Kidney (tissue), 14 donors: Measurements from ENCODE around the gene SLC39A9. TPM values are rescaled to one million over a fixed set of nuclear protein-coding genes. Genes with fewer than 3 reads are reported as not detected.
"Not testable (repeated sequence)": the region's sequence is repeated elsewhere in the genome, so short reads cannot be mapped to it uniquely, and the experiment has no call there.

Experiments
- DNase-seq, 5 donors: peaks; one replicate each; pipeline ENCODE4 v3.0.0-alpha.2; 2013 to 2020
- FAIRE-seq: peaks from 2 replicates; lab custom pipeline; 2012; peaks lifted over from hg19 to GRCh38; lab: Jason Lieb, UNC
- H3K27ac ChIP-seq, 2 donors: one replicate each; pipeline ENCODE4 v1.7.0; 2013; ENCODE audit warnings: low read depth in 2 of 2, low read length in 2 of 2, inconsistent platforms in 1 of 2
- H3K27me3 ChIP-seq: one replicate; pipeline ENCODE4 v1.7.1; 2013; ENCODE audit warnings: low read length, inconsistent platforms; ENCODE audit not compliant: control insufficient read depth, insufficient read depth
- H3K36me3 ChIP-seq, 3 donors: one replicate each; pipeline versions ENCODE4 v1.7.0 to v1.7.1; 2013; ENCODE audit warnings: low read length in 3 of 3, control low read depth in 1 of 3, inconsistent platforms in 1 of 3; ENCODE audit not compliant: insufficient read depth in 3 of 3, control insufficient read depth in 2 of 3
- H3K4me1 ChIP-seq, 3 donors: one replicate each; pipeline versions ENCODE4 v1.7.0 to v1.7.1; 2013; ENCODE audit warnings: low read length in 3 of 3, inconsistent platforms in 1 of 3, low read depth in 1 of 3; ENCODE audit not compliant: control insufficient read depth in 2 of 3, insufficient read depth in 2 of 3
- H3K4me3 ChIP-seq, 3 donors: one replicate each; pipeline versions ENCODE4 v1.7.0 to v1.8.1; 2013; ENCODE audit warnings: low read length in 3 of 3, control low read depth in 1 of 3, inconsistent platforms in 1 of 3
- H3K9ac ChIP-seq, 3 donors: one replicate each; pipeline versions ENCODE4 v1.7.0 to v1.7.1; 2013; ENCODE audit warnings: low read length in 3 of 3, control low read depth in 1 of 3, inconsistent platforms in 1 of 3
- H3K9me3 ChIP-seq, 3 donors: one replicate each; pipeline versions ENCODE4 v1.7.0 to v1.7.1; 2013; ENCODE audit warnings: low read length in 3 of 3, control low read depth in 1 of 3, inconsistent platforms in 1 of 3; ENCODE audit not compliant: control insufficient read depth in 2 of 3, insufficient read depth in 1 of 3
- CTCF ChIP-seq: IDR thresholded peaks from 3 replicates; pipeline ENCODE4 v1.5.1; 2012; ENCODE audit warnings: mild to moderate bottlenecking, moderate library complexity, borderline replicate concordance; ENCODE audit not compliant: insufficient read depth; ENCODE audit errors: extremely low read depth
- intact Hi-C: fragments of 100-400 bp; cut with DNase I; formaldehyde crosslinking; loops from one replicate; pipeline ENCODE4 v1.11.1; 2022
- polyA plus RNA-seq: library from polyadenylated mRNA; stranded (reverse); fragments of 350-450 nt; fragmentation: Illumina TruSeq; extraction: RNeasy Lipid Tissue Mini Kit (QIAGEN cat#74804); gene quantifications from one replicate; pipeline ENCODE4 v1.2.3, GENCODE V29; 2014; ENCODE audit warnings: low read depth, low replicate concordance; ENCODE audit not compliant: insufficient read depth
- total RNA-seq: library from RNA; stranded (reverse); fragmentation: NEBNext Ultra II Directional; extraction: Animal tissue kit (Norgen Biotek cat#: 25700); gene quantifications from one replicate; pipeline ENCODE4 v1.2.1, GENCODE V29; 2021
- donor health status: control.
- donor health status: control.
- donor health status: control.
- donor health status: control.
- donor health status: control.
- donor health status: DM: yes; HTN: yes; CAD: no.
- donor health status: Normal renal cell carcinoma (clear cell type).

Gene SLC39A9
- total and polyA plus RNA-seq, 2 donors from 2014 or later = 45.9 to 77.7 TPM

GRCh38 chr14:69387311-69387710, 11.2 kb upstream of the SLC39A9 start:
- Histone ChIP-seq H3K27me3 (no peaks in the 10 kb centered on the region), H3K9ac (no peak overlapping the region), H3K4me3 (no peak overlapping the region), H3K9me3 (no peaks in the 10 kb centered on the region), H3K36me3 (peaks cover 6 to 19% (median 16%) of the 10 kb centered on the region in 3 donors), H3K4me1 (no peaks in the 10 kb centered on the region), H3K27ac (no peak overlapping the region)
- intact Hi-C loops = no loop called here
- DNase-seq (no peak), FAIRE-seq (no peak)
- TF ChIP-seq CTCF = no peak

- DNase-seq, H3K27me3 ChIP-seq, FAIRE-seq, H3K27ac ChIP-seq, H3K9me3 ChIP-seq, intact Hi-C loops, H3K4me3 ChIP-seq, H3K4me1 ChIP-seq, H3K9ac ChIP-seq: not testable (repeated sequence)
- H3K36me3 ChIP-seq = peaks cover 13 to 36% (median 29%) of the 10 kb centered on the region in 3 donors
These were observed 7.1 kb upstream of the SLC39A9 start for GRCh38 chr14:69391400-69391799.

GRCh38 chr14:69392481-69392880, 6.0 kb upstream of the SLC39A9 start:
- DNase-seq (no peak), FAIRE-seq (no peak)
- Histone ChIP-seq H3K4me1 (peaks cover 0 to 6% (median 4%) of the 10 kb centered on the region in 3 donors), H3K27me3 (no peaks in the 10 kb centered on the region), H3K27ac (no peak overlapping the region), H3K9me3 (no peaks in the 10 kb centered on the region), H3K36me3 (peaks cover 13 to 36% (median 26%) of the 10 kb centered on the region in 3 donors), H3K4me3 (no peak overlapping the region), H3K9ac (no peak overlapping the region)
- intact Hi-C loops = no loop called here
- TF ChIP-seq CTCF = no peak

- FAIRE-seq (no peak), DNase-seq (no peak)
- H3K36me3 ChIP-seq = peaks cover 11 to 36% (median 24%) of the 10 kb centered on the region in 3 donors
- H3K27ac ChIP-seq = no peak overlapping the region
- H3K27me3 ChIP-seq = no peaks in the 10 kb centered on the region
- H3K9ac ChIP-seq = no peak overlapping the region
- H3K4me3 ChIP-seq = no peak overlapping the region
- H3K4me1 ChIP-seq = peaks cover 3 to 16% (median 4%) of the 10 kb centered on the region in 3 donors
- H3K9me3 ChIP-seq = no peaks in the 10 kb centered on the region
- no peak for TF ChIP-seq CTCF
- intact Hi-C loops = no loop called here
These were observed 2.6 kb upstream of the SLC39A9 start for GRCh38 chr14:69395929-69396328.
